Body of pancreas (tissue), 4 donors: ENCODE measurements around the gene SPIRE1. TPM values are rescaled to one million over a fixed set of nuclear protein-coding genes. Genes with fewer than 3 reads are reported as not detected.
"Not testable (repeated sequence)": the region's sequence is repeated elsewhere in the genome, so short reads cannot be mapped to it uniquely, and the experiment has no call there.

Experiments used
- ATAC-seq: fragments of 150-250 bp; one replicate; pipeline ENCODE4 v1.9.1; 2016
- DNase-seq, 4 donors: peaks; one replicate each; pipeline ENCODE4 v3.0.0-alpha.2; 2019
- H3K27ac ChIP-seq, 4 donors: fragments of 200-600 bp; sonication (generic); 1 replicate in 3 of 4; 2 replicates in 1 of 4; pipeline versions ENCODE4 v1.5.1 to v1.6.1; 2016 to 2019; ENCODE audit warnings: mild to moderate bottlenecking in 1 of 4, mixed read lengths in 1 of 4, moderate library complexity in 1 of 4
- H3K27me3 ChIP-seq, 2 donors: fragments of 200-600 bp; sonication (generic); one replicate each; pipeline ENCODE4 v1.6.0; 2016; ENCODE audit warnings: mild to moderate bottlenecking in 1 of 2
- H3K36me3 ChIP-seq, 2 donors: fragments of 200-600 bp; sonication (generic); replicated peaks in 1 of 2; 2 replicates each; pipeline ENCODE4 v1.5.1; 2016; ENCODE audit warnings: low read depth in 2 of 2; ENCODE audit not compliant: insufficient read depth in 1 of 2
- H3K4me1 ChIP-seq: fragments of 200-600 bp; sonication (generic); one replicate; pipeline ENCODE4 v1.6.0; 2016
- H3K4me3 ChIP-seq, 2 donors: fragments of 200-600 bp; sonication (generic); 1 replicate in 1 of 2; 2 replicates in 1 of 2; pipeline ENCODE4 v1.5.1; 2016 to 2019
- H3K9me3 ChIP-seq, 3 donors: fragments of 200-600 bp; sonication (generic); 1 replicate in 2 of 3; 2 replicates in 1 of 3; pipeline ENCODE4 v1.5.1; 2016
- POLR2A ChIP-seq, 3 donors: fragments of 450-650 bp; IDR thresholded peaks; one replicate each; pipeline ENCODE4 v1.6.1; 2016; ENCODE audit warnings: antibody characterized with exemption in 3 of 3, mild to moderate bottlenecking in 2 of 3
- WGBS, 2 donors: methylation state at CpG; one replicate each; pipeline ENCODE4 v1.1.5; 2017; 5-methylcytosine and 5-hydroxymethylcytosine counted together
- intact Hi-C: fragments of 100-400 bp; cut with DNase I; formaldehyde crosslinking; loops from one replicate; pipeline ENCODE4 v1.15.1; 2023
- total RNA-seq, 2 donors: library from RNA; depleted of rRNA; stranded (reverse); fragments of >200 nt; gene quantifications; one replicate each; pipeline ENCODE4 v1.1.0, GENCODE V29; 2016
- TF ChIP-seq, protein P1 (sequence below), 7 experiments: fragments of 450-650 bp in 4 of 7; fragments of 200-600 bp in 3 of 7; sonication (generic) in 3 of 7; IDR thresholded peaks; one replicate each; pipeline ENCODE4 v1.5.1; 2016 to 2019; ENCODE audit warnings: antibody characterized with exemption in 7 of 7

The SPIRE1 gene
- total RNA-seq, 2 donors from 2014 or later = 8.2 to 15.0 TPM

DNA sequence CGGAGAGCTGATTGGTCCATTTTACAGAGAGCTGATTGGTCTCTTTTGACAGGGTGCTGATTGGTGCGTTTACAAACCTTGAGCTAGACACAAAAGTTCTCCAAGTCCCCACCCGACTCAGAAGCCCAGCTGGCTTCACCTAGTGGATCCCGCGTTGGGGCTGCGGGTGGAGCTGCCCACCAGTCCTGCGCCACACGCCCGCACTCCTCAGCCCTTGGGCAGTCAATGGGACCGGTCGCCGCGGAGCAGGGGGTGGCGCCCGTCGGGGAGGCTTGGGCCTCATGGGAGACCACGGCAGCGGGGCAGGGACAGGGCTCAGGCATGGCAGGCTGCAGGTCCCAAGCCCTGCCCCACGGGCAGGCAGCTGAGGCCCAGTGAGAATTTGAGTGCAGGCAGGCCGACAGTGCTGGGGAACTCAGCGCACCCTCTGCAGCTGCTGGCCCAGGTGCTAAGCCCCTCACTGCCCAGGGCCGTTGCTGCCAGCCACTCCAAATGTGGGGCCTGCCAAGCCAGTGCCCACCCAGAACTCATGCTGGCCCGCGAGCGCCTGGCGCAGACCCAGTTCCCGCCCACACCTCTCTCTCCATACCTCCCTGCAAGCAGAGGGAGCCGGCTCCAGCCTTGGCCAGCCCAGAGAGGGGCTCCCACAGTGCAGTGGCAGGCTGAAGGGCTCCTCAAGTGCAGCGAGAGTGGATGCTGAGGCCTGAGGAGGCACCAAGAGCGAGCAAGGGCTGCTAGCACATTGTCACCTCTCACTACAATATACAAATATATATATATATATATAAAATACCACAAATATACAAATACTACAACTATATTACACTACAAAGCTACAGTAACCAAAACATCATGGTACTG, 100.7 kb downstream of the SPIRE1 start:
- Histone ChIP-seq H3K27me3 (no peaks in the 10 kb centered on the region), H3K36me3 (no peaks in the 10 kb centered on the region), H3K27ac (no peak overlapping the region), H3K4me3 (no peak overlapping the region), H3K4me1 (peaks cover 1% of the 10 kb centered on the region), H3K9me3 (no peaks in the 10 kb centered on the region)
- intact Hi-C loops = no loop called here
- 96 to 97% methylated on average over 8 to 15 of the region's 30 CpGs for WGBS, 2 donors
- ATAC-seq = no peak
- TF ChIP-seq POLR2A (IDR thresholded peaks at IDR 0.05) = no peak
- TF ChIP-seq, protein P1, sequence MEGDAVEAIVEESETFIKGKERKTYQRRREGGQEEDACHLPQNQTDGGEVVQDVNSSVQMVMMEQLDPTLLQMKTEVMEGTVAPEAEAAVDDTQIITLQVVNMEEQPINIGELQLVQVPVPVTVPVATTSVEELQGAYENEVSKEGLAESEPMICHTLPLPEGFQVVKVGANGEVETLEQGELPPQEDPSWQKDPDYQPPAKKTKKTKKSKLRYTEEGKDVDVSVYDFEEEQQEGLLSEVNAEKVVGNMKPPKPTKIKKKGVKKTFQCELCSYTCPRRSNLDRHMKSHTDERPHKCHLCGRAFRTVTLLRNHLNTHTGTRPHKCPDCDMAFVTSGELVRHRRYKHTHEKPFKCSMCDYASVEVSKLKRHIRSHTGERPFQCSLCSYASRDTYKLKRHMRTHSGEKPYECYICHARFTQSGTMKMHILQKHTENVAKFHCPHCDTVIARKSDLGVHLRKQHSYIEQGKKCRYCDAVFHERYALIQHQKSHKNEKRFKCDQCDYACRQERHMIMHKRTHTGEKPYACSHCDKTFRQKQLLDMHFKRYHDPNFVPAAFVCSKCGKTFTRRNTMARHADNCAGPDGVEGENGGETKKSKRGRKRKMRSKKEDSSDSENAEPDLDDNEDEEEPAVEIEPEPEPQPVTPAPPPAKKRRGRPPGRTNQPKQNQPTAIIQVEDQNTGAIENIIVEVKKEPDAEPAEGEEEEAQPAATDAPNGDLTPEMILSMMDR (IDR thresholded peaks at IDR 0.05) = no peak
- DNase-seq = no peak

DNA sequence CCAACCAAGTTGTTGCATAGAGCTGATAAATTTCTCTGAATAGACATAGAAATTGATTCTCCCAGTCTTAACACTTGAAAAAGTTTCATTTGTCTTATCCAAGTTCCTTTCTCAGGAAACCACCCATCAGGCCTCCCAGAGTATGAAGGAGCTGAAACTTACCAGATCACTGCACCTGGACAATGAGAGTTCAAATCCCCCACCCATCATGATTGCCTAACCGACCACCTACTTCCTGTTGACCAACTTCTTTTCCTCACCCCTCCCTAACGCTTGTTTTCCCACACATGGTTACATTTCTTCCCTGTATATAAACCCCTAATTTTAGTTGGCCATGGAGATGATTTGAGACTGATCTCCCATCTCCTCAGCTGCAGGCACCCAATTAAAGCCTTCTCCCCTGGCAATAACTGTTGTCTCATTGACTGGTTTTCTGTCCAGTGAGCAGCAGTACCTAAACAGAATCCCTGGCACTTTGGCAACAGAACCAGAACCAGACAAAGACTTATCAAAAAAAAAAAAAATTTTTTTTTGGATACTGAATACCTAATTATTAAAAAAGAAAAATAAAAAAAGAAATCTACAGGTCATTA, 103.0 kb downstream of the SPIRE1 start:
- DNase-seq (no peak), ATAC-seq (no peak)
- Histone ChIP-seq H3K4me1 (peaks cover 6% of the 10 kb centered on the region), H3K4me3 (no peak overlapping the region), H3K36me3 (no peaks in the 10 kb centered on the region), H3K27ac (no peak overlapping the region), H3K9me3 (no peaks in the 10 kb centered on the region), H3K27me3 (no peaks in the 10 kb centered on the region)
- TF ChIP-seq POLR2A (IDR thresholded peaks at IDR 0.05) = no peak
- 68 to 95% methylated on average over 2 of the region's 2 CpGs for WGBS, 2 donors
- intact Hi-C loops = no loop called here

DNA sequence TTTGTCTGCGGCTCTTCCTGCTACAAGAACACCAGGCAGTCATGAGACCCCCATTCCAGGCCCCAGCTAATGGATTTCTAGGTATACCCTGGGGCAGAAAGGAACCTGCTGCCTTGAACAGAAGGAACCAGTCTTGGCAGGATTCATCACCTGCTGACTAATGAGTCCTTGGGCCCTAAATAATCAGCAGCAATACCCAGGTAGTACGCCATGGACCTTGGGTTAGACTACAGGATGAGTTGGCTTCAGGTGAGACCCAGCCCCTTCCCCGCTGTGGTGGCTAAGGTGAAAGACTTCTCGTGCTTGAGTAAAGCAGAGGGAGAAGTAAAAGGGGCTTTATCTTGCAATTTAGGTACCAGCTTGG, 105.0 kb downstream of the SPIRE1 start:
- no peak for TF ChIP-seq POLR2A (IDR thresholded peaks at IDR 0.05)
- TF ChIP-seq, protein P1 (IDR thresholded peaks at IDR 0.05) = no peak
- ATAC-seq = no peak
- intact Hi-C loops = no loop called here
- H3K36me3 ChIP-seq = no peaks in the 10 kb centered on the region
- no peaks in the 10 kb centered on the region for H3K9me3 ChIP-seq
- H3K4me3 ChIP-seq = no peak overlapping the region
- no peak overlapping the region for H3K27ac ChIP-seq
- H3K27me3 ChIP-seq = no peaks in the 10 kb centered on the region
- DNase-seq = no peak
- 79 to 93% methylated on average over 2 to 4 of the region's 4 CpGs for WGBS, 2 donors
- H3K4me1 ChIP-seq = peaks cover 6% of the 10 kb centered on the region

DNA sequence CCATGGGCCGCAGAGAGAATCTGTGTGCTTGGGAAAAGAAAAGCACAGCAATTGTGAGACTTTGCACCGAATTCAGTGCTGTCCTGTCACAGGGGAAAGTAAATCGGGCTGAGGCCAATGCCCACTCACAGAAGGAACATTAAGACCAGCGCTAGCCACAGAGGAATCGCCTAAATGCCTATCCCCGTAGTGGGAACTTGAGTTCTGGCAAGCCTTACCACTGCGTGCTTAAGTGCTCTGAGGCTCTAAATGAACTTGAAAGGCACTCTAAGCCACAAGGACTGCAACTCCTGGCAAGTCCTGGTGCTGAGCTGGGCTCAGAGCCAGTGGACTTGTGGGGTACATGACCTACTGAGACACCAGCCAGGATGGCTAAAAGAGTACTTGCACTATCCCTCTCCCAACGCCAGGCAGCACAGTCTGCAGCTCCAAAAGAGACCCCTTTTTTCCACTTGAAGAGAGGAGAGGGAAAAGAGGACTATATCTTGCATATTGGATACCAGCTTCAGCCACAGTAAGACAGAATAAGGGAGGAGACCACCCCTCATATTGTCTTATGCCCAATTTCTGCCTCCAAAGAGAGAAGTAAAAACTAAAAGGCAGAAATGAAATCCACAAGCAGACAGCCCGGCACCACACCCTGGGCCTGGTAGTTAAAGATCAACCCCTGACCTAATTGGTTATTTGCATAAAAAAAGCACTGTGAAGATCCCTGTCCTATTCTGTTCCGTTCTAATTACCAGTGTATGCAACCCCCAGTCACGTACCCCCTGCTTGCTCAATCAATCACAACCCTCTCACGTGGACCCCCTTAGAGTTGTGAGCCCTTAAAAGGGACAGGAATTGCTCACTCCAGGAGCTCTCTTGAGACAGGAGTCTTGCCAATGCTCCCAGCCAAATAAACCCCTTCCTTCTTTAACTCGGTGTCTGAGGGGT, 105.7 kb downstream of the SPIRE1 start:
- H3K36me3 ChIP-seq, ATAC-seq, intact Hi-C loops, H3K9me3 ChIP-seq, H3K4me1 ChIP-seq, H3K4me3 ChIP-seq, H3K27me3 ChIP-seq, H3K27ac ChIP-seq: not testable (repeated sequence)
- peak in 1 of 4 donors; percentile 25 for DNase-seq
- 74 to 86% methylated on average over 12 to 13 of the region's 13 CpGs for WGBS, 2 donors

DNA sequence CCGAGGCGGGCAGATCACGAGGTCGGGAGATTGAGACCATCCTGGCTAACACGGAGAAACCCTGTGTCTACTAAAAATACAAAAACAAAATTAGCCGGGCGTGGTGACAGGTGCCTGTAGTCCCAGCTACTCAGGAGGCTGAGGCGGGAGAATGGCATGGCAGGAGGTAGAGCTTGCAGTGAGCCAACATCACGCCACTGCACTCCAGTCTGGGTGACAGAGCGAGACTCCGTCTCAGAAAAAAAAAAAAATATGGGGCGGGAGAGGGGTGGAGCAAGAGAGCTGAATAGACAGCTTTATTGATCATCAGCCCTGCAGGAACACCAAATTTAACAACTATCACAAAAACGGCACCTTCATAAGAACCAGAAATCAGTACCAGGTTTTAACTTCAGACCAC, 106.4 kb downstream of the SPIRE1 start:
- ATAC-seq, DNase-seq, intact Hi-C loops, H3K27ac ChIP-seq, H3K27me3 ChIP-seq, H3K36me3 ChIP-seq, H3K4me1 ChIP-seq, H3K4me3 ChIP-seq, H3K9me3 ChIP-seq: not testable (repeated sequence)
- 91 to 97% methylated on average over 13 of the region's 13 CpGs for WGBS, 2 donors

DNA sequence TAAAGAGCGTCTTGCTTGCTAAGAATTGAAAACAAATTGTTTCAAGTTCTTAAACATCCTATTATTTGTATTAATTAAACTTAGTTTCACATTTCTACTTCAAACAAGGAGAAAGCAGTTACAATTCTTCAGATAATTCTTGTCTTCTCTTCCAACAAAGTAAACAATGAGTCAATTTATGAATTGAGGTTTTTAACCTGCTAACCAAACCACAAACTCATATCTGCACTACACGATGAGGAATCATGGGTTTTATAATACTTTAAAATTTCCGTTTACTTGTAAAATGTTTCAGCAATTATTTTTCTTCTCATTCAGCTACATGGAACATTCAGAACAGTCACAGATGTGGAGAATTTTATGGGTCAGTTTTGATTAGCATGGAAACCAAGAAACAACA, 114.2 kb downstream of the SPIRE1 start:
- DNase-seq (no peak), ATAC-seq (no peak)
- Histone ChIP-seq H3K9me3 (no peaks in the 10 kb centered on the region), H3K27me3 (no peaks in the 10 kb centered on the region), H3K27ac (no peak overlapping the region), H3K4me3 (no peak overlapping the region), H3K36me3 (no peaks in the 10 kb centered on the region), H3K4me1 (no peaks in the 10 kb centered on the region)
- no peak for TF ChIP-seq POLR2A (IDR thresholded peaks at IDR 0.05)
- TF ChIP-seq, protein P1 (IDR thresholded peaks at IDR 0.05) = no peak
- intact Hi-C loops = loop anchor here (5.0 kb wide), 1 partner anchor 114 kb away; the partner anchor contains the start of gene SPIRE1
- WGBS, 2 donors = 80 to 84% methylated on average over 3 of the region's 3 CpGs
